ENCODE results near the gene RPL18A.

GRCh38 chr19:17842663-17843291 is 16.9 kb upstream of the RPL18A start:
- TF ChIP-seq POLR2A (IDR thresholded peaks at IDR 0.05; ENCODE audit: low read depth, low read length), result no peak
- TF ChIP-seq POLR2AphosphoS5 (IDR thresholded peaks at IDR 0.05; ENCODE audit: low read depth, low read length), result no peak
- TF ChIP-seq TAF1 (IDR thresholded peaks at IDR 0.05; ENCODE audit: low read depth, low read length), result no peak
- TF ChIP-seq POU2F2 (IDR thresholded peaks at IDR 0.05; ENCODE audit: low read depth, low read length), result no peak
